CD4-positive, alpha-beta memory T cell (primary cell): ENCODE measurements around the gene STRN4. TPM values are rescaled to one million over a fixed set of nuclear protein-coding genes. Genes with fewer than 3 reads are reported as not detected.
A peak's percentile ranks its signal among the peaks of the same experiment; 100 is the strongest.

ENCODE experiments used
- CTCF ChIA-PET: fragments of 350-600 bp; sonication (Branson Sonifier 250); formaldehyde crosslinking; loops from one replicate; lab custom pipeline; 2021; ENCODE audit warnings: inconsistent platforms; ENCODE audit not compliant: partially characterized antibody; lab: Charles Lee
- POLR2A ChIA-PET: fragments of 350-600 bp; sonication (Branson Sonifier 250); formaldehyde crosslinking; loops from one replicate; lab custom pipeline; 2021; ENCODE audit not compliant: partially characterized antibody; lab: Charles Lee
- DNase-seq, 5 donors: peaks; one replicate each; pipeline versions ENCODE4 v3.0.0 to v3.0.0-alpha.2; 2020 to 2022; ENCODE audit warnings: mixed read lengths in 1 of 5
- H3K27ac ChIP-seq: one replicate; pipeline ENCODE4 v1.7.0; 2013; ENCODE audit warnings: low read depth, low read length
- H3K27me3 ChIP-seq: 2 replicates; pipeline ENCODE4 v1.7.0; 2013; ENCODE audit warnings: mild to moderate bottlenecking, low read length, moderate library complexity; ENCODE audit not compliant: insufficient read depth
- H3K36me3 ChIP-seq: 2 replicates; pipeline ENCODE4 v1.7.0; 2013; ENCODE audit warnings: mild to moderate bottlenecking, low read length, moderate library complexity; ENCODE audit not compliant: insufficient read depth
- H3K4me1 ChIP-seq: 2 replicates; pipeline ENCODE4 v1.7.0; 2013; ENCODE audit warnings: mild to moderate bottlenecking, low read length, moderate library complexity; ENCODE audit not compliant: insufficient read depth
- H3K4me3 ChIP-seq, 2 donors: one replicate each; pipeline ENCODE4 v1.7.0; 2013; ENCODE audit warnings: low read length in 2 of 2, mild to moderate bottlenecking in 1 of 2
- H3K9me3 ChIP-seq, 2 donors: one replicate each; pipeline ENCODE4 v1.7.0; 2013; ENCODE audit warnings: low read length in 2 of 2, control low read depth in 1 of 2; ENCODE audit not compliant: control insufficient read depth in 1 of 2
- H3K27ac Mint-ChIP-seq, 7 donors: one replicate each; pipeline ENCODE4 v1.8.0; 2020 to 2021; ENCODE audit warnings: mixed read lengths in 7 of 7, mild to moderate bottlenecking in 6 of 7, inconsistent platforms in 3 of 7, moderate library complexity in 3 of 7
- H3K27me3 Mint-ChIP-seq, 2 donors: one replicate each; pipeline ENCODE4 v1.8.0; 2020 to 2021; ENCODE audit warnings: mixed read lengths in 2 of 2
- H3K36me3 Mint-ChIP-seq, 2 donors: one replicate each; pipeline ENCODE4 v1.8.0; 2020 to 2021; ENCODE audit warnings: mixed read lengths in 2 of 2, inconsistent platforms in 1 of 2, mild to moderate bottlenecking in 1 of 2
- H3K4me1 Mint-ChIP-seq, 4 donors: one replicate each; pipeline ENCODE4 v1.8.0; 2020 to 2021; ENCODE audit warnings: mixed read lengths in 4 of 4, mild to moderate bottlenecking in 1 of 4
- H3K4me3 Mint-ChIP-seq, 8 donors: one replicate each; pipeline ENCODE4 v1.8.0; 2020 to 2021; ENCODE audit warnings: mixed read lengths in 8 of 8, mild to moderate bottlenecking in 7 of 8, moderate library complexity in 6 of 8, inconsistent platforms in 3 of 8
- H3K9me3 Mint-ChIP-seq, 8 donors: one replicate each; pipeline ENCODE4 v1.8.0; 2020 to 2021; ENCODE audit warnings: mixed read lengths in 8 of 8, mild to moderate bottlenecking in 5 of 8, inconsistent platforms in 3 of 8, moderate library complexity in 1 of 8
- intact Hi-C: fragments of 100-400 bp; cut with micrococcal nuclease; formaldehyde crosslinking; loops from one replicate; pipeline ENCODE4 v1.15.1; 2023
- polyA plus RNA-seq, 2 donors: library from polyadenylated mRNA; unstranded; fragments of 300-500 nt; fragmentation: Illumina TruSeq; gene quantifications; one replicate each; pipeline ENCODE4 v1.2.3, GENCODE V29; 2021
- total RNA-seq, 2 experiments: library from RNA; stranded (reverse); gene quantifications; one replicate each; pipeline ENCODE4 v1.2.3, GENCODE V29; 2021

STRN4 gene
- total and polyA plus RNA-seq, 4 experiments from 2014 or later: 13.9 to 88.8 (median 52.1) TPM

- intact Hi-C loops: loop anchor here (5.0 kb wide), 1 partner anchor 108 kb away; no protein-coding TSS in a partner anchor
- Histone ChIP-seq H3K9me3 (no peaks in the 10 kb centered on the region), H3K4me3 (no peak overlapping the region), H3K27ac (no peak overlapping the region), H3K27me3 (no peaks in the 10 kb centered on the region), H3K4me1 (peaks cover 31% of the 10 kb centered on the region), H3K36me3 (peaks cover 22% of the 10 kb centered on the region)
- CTCF ChIA-PET: interaction anchor here (1.6 kb wide), 1 partner anchor 9 kb away, joined by 4 read pairs; no protein-coding TSS in a partner anchor
- Mint-ChIP-seq H3K4me1 (peaks cover 16 to 42% (median 25%) of the 10 kb centered on the region in 4 donors), H3K27me3 (no peaks in the 10 kb centered on the region), H3K27ac (peak overlapping the region in 4 of 7 donors; percentile 4 to 98 (median 50)), H3K4me3 (peak overlapping the region in 3 of 8 donors; percentile 9 to 57 (median 35)), H3K36me3 (peaks cover 3 to 58% of the 10 kb centered on the region in 2 donors), H3K9me3 (peaks cover 0 to 3% (median 0%) of the 10 kb centered on the region in 8 donors)
- no peak for DNase-seq
- POLR2A ChIA-PET: no interaction called here
These were observed 26.4 kb downstream of the STRN4 start for GRCh38 chr19:46719629-46720502.

- Histone ChIP-seq H3K27ac (peak overlapping the region; percentile 95), H3K27me3 (no peaks in the 10 kb centered on the region), H3K4me1 (peaks cover 34% of the 10 kb centered on the region), H3K9me3 (no peaks in the 10 kb centered on the region), H3K36me3 (peaks cover 15% of the 10 kb centered on the region), H3K4me3 (no peak overlapping the region)
- peak overlapping the region in 7 of 8 donors; percentile 9 to 97 (median 94) for H3K4me3 Mint-ChIP-seq
- no peak for DNase-seq
- H3K27ac Mint-ChIP-seq: peak overlapping the region; percentile 51 to 98 (median 97)
- H3K27me3 Mint-ChIP-seq: no peaks in the 10 kb centered on the region
- intact Hi-C loops: loop anchor here (5.0 kb wide), 1 partner anchor 107 kb away; no protein-coding TSS in a partner anchor
- ChIA-PET POLR2A (interaction anchor here (1.0 to 1.2 kb wide), 3 partner anchors 10 to 107 kb away, joined by 3 to 5 read pairs (median 5); no protein-coding TSS in a partner anchor), CTCF (interaction anchor here (0.8 to 1.6 kb wide), 4 partner anchors 9 to 16 kb away, joined by 3 to 5 read pairs (median 4); no protein-coding TSS in a partner anchor)
- H3K4me1 Mint-ChIP-seq: peaks cover 16 to 48% (median 28%) of the 10 kb centered on the region in 4 donors
- peaks cover 3 to 54% of the 10 kb centered on the region in 2 donors for H3K36me3 Mint-ChIP-seq
- peaks cover 0 to 3% (median 0%) of the 10 kb centered on the region in 8 donors for H3K9me3 Mint-ChIP-seq
These were observed 27.2 kb downstream of the STRN4 start for GRCh38 chr19:46718934-46719622.

- peak; percentile 62 to 80 (median 73) for DNase-seq
- peak overlapping the region; percentile 95 for H3K27ac ChIP-seq
- H3K4me1 Mint-ChIP-seq: peaks cover 19 to 55% (median 31%) of the 10 kb centered on the region in 4 donors
- H3K9me3 ChIP-seq: no peaks in the 10 kb centered on the region
- no peaks in the 10 kb centered on the region for H3K27me3 Mint-ChIP-seq
- peak overlapping the region; percentile 20 to 94 for H3K4me3 ChIP-seq
- H3K27me3 ChIP-seq: no peaks in the 10 kb centered on the region
- POLR2A ChIA-PET: interaction anchor here (0.7 to 1.4 kb wide), 9 partner anchors 10 to 440 kb away, joined by 3 to 5 read pairs (median 4); partner anchors contain the start of genes CALM3, DACT3 and SLC1A5
- intact Hi-C loops: loop anchor here (5.0 kb wide), 1 partner anchor 106 kb away; no protein-coding TSS in a partner anchor
- H3K36me3 ChIP-seq: peaks cover 12% of the 10 kb centered on the region
- peaks cover 3 to 52% of the 10 kb centered on the region in 2 donors for H3K36me3 Mint-ChIP-seq
- H3K27ac Mint-ChIP-seq: peak overlapping the region; percentile 87 to 98 (median 98)
- H3K4me3 Mint-ChIP-seq: peak overlapping the region; percentile 93 to 98 (median 94)
- peaks cover 37% of the 10 kb centered on the region for H3K4me1 ChIP-seq
- H3K9me3 Mint-ChIP-seq: peaks cover 0 to 3% (median 0%) of the 10 kb centered on the region in 8 donors
- CTCF ChIA-PET: interaction anchor here (0.6 to 1.6 kb wide), 8 partner anchors 9 to 32 kb away, joined by 3 to 5 read pairs (median 3); no protein-coding TSS in a partner anchor
These were observed 27.9 kb downstream of the STRN4 start for GRCh38 chr19:46718157-46718933.

- no peaks in the 10 kb centered on the region for H3K27me3 ChIP-seq
- peaks cover 10% of the 10 kb centered on the region for H3K36me3 ChIP-seq
- ChIA-PET CTCF (interaction anchor here (0.6 to 1.2 kb wide), 7 partner anchors 9 to 33 kb away, joined by 3 to 5 read pairs (median 3); no protein-coding TSS in a partner anchor), POLR2A (interaction anchor here (0.7 to 1.4 kb wide), 9 partner anchors 10 to 441 kb away, joined by 3 to 5 read pairs (median 4); partner anchors contain the start of genes CALM3, DACT3 and SLC1A5)
- Mint-ChIP-seq H3K27ac (peak overlapping the region; percentile 87 to 98 (median 98)), H3K4me1 (peaks cover 20 to 58% (median 33%) of the 10 kb centered on the region in 4 donors), H3K4me3 (peak overlapping the region; percentile 93 to 98 (median 94)), H3K27me3 (no peaks in the 10 kb centered on the region), H3K9me3 (peaks cover 0 to 3% (median 0%) of the 10 kb centered on the region in 8 donors), H3K36me3 (peaks cover 3 to 52% of the 10 kb centered on the region in 2 donors)
- DNase-seq: peak in 1 of 5 donors; percentile 50
- H3K4me1 ChIP-seq: peaks cover 43% of the 10 kb centered on the region
- intact Hi-C loops: loop anchor here (1.0 to 5.0 kb wide), 4 partner anchors 11 to 105 kb away; partner anchors contain the start of gene SLC1A5
- peak overlapping the region; percentile 95 for H3K27ac ChIP-seq
- H3K4me3 ChIP-seq: peak overlapping the region; percentile 20 to 94
- H3K9me3 ChIP-seq: no peaks in the 10 kb centered on the region
These were observed 28.5 kb downstream of the STRN4 start for GRCh38 chr19:46717716-46718143.

DNA sequence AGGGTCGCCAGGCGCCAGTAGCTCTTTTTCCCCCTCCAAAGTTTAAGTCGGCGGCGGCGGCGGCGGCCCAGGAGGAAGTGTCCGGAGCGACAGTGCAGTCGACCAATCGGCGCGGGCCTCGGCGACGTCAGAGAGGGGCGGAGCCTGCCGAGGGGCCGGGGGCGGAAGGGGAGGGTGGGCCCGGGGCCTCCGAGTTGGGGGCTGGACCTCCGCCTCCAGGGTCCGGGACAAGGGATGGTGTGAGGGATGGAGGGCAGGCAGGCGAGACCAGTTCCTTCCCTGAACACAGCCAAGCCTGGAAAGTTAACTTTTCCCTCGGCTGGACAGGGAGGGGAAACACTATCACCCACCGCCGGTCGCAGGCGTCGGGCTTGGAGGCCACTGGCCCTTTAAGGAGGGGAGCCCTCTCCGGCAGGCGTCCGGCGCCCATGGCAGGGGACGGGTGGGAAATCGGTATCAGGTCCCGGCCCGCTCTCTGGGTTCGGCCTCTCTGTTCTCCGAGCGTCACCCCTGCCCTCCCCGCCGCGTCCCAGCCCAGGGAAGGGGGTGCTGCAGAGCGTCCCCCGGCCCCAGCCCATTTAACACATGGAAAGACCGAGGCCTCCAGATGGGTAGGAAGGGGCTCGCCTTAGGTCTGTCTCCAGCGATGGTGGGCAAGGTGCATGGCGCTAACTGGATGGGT is 29.1 kb downstream of the STRN4 start, which contains the start of gene PRKD2:
Gene PRKD2 (minus strand): TSS at position 81 of the 682 bp plus-strand sequence. CDS start 744 bp downstream, outside the sequence.
- Histone ChIP-seq H3K27me3 (no peaks in the 10 kb centered on the region), H3K27ac (peak within 1 kb of the TSS; percentile 95), H3K36me3 (peaks cover 4% of the 10 kb centered on the region), H3K4me3 (peak within 1 kb of the TSS; percentile 82 to 94), H3K9me3 (no peaks in the 10 kb centered on the region), H3K4me1 (peaks cover 44% of the 10 kb centered on the region)
- Mint-ChIP-seq H3K4me3 (peak within 1 kb of the TSS; percentile 93 to 98 (median 94)), H3K27ac (peak within 1 kb of the TSS; percentile 97 to 99 (median 98)), H3K27me3 (no peaks in the 10 kb centered on the region), H3K36me3 (peaks cover 3 to 52% of the 10 kb centered on the region in 2 donors), H3K9me3 (peaks cover 0 to 3% (median 0%) of the 10 kb centered on the region in 8 donors), H3K4me1 (peaks cover 23 to 64% (median 37%) of the 10 kb centered on the region in 4 donors)
- ChIA-PET CTCF (interaction anchor here (1.0 kb wide), 1 partner anchor 11 kb away, joined by 3 read pairs; no protein-coding TSS in a partner anchor), POLR2A (interaction anchor here (0.8 to 10.8 kb wide), 6 partner anchors 9 to 116 kb away, joined by 4 to 72 read pairs (median 12); partner anchors contain the start of genes CALM3, DACT3 and SLC1A5)
- intact Hi-C loops: loop anchor here (1.0 to 5.0 kb wide), 4 partner anchors 11 to 105 kb away; partner anchors contain the start of gene SLC1A5
- peak; percentile 76 to 85 (median 79) for DNase-seq
